HG03354 (cell line): ENCODE data around the gene TSPAN6.
A peak's percentile ranks its signal among the peaks of the same experiment; 100 is the strongest.

Experiments
- ATAC-seq: cut with Tn5 transposase; IDR thresholded peaks from one replicate; pipeline ENCODE4 v1.9.1; 2021; ENCODE audit warnings: mild to moderate bottlenecking; ENCODE audit not compliant: unreplicated experiment, poor library complexity, severe bottlenecking

Gene TSPAN6

GRCh38 chrX:100648458-100649417 is 12.1 kb upstream of the TSPAN6 start:
- ATAC-seq: no peak

GRCh38 chrX:100647739-100648138 is 11.1 kb upstream of the TSPAN6 start:
- no peak for ATAC-seq

- ATAC-seq: no peak
Measured at GRCh38 chrX:100647095-100647494, 10.5 kb upstream of the TSPAN6 start.

- no peak for ATAC-seq
Measured at GRCh38 chrX:100645106-100645505, 8.5 kb upstream of the TSPAN6 start.

- no peak for ATAC-seq
Measured at GRCh38 chrX:100643956-100644860, 7.6 kb upstream of the TSPAN6 start, which contains the start of gene SRPX2. Gene SRPX2 (plus strand): TSS chrX:100644199. CDS start chrX:100646323, 2,124 bp downstream.

- ATAC-seq: no peak
Measured at GRCh38 chrX:100643212-100643611, 6.6 kb upstream of the TSPAN6 start.

- ATAC-seq: no peak
Measured at GRCh38 chrX:100642290-100642689, 5.7 kb upstream of the TSPAN6 start.

GRCh38 chrX:100635989-100636320 is 651 bp downstream of the TSPAN6 start:
- ATAC-seq: no peak

GRCh38 chrX:100635040-100635439 is 1.6 kb downstream of the TSPAN6 start:
- ATAC-seq: no peak

GRCh38 chrX:100625985-100626491 is 10.6 kb downstream of the TSPAN6 start:
- ATAC-seq: peak; percentile 95

GRCh38 chrX:100623001-100623400 is 13.6 kb downstream of the TSPAN6 start:
- no peak for ATAC-seq

GRCh38 chrX:100615005-100615404 is 21.6 kb downstream of the TSPAN6 start:
- ATAC-seq: peak; percentile 100

GRCh38 chrX:100611951-100612350 is 24.7 kb downstream of the TSPAN6 start:
- ATAC-seq: no peak

- ATAC-seq: no peak
Measured at GRCh38 chrX:100609591-100609990, 27.0 kb downstream of the TSPAN6 start.

GRCh38 chrX:100606753-100607152 is 29.9 kb downstream of the TSPAN6 start:
- ATAC-seq: peak; percentile 66

- peak; percentile 83 for ATAC-seq
Measured at GRCh38 chrX:100600758-100601157, 35.8 kb downstream of the TSPAN6 start.

GRCh38 chrX:100600340-100600739 is 36.3 kb downstream of the TSPAN6 start:
- ATAC-seq: no peak

GRCh38 chrX:100599456-100599855 is 37.1 kb downstream of the TSPAN6 start:
- no peak for ATAC-seq

- no peak for ATAC-seq
Measured at GRCh38 chrX:100596601-100597000, 40.0 kb downstream of the TSPAN6 start.

- no peak for ATAC-seq
Measured at GRCh38 chrX:100593581-100593980, 43.0 kb downstream of the TSPAN6 start.
